Stimulated activated naive CD4-positive, alpha-beta T cell treated with Interleukin-2 at 50 U/mL for 16 hours (primary cell): Measurements from ENCODE around the gene NT5M.

ENCODE experiments used
- DNase-seq: peaks from one replicate; lab custom pipeline; 2025; lab: John Stamatoyannopoulos, UW

NT5M gene

GRCh38 chr17:17395246-17395802, 92.2 kb downstream of the NT5M start:
- DNase-seq = no peak

GRCh38 chr17:17395885-17396284, 92.7 kb downstream of the NT5M start:
- DNase-seq = no peak
